Aorta (tissue), 5 donors: Measurements from ENCODE around the gene CRYBG3. TPM values are rescaled to one million over a fixed set of nuclear protein-coding genes. Genes with fewer than 3 reads are reported as not detected.
"Not testable (repeated sequence)": the region's sequence is repeated elsewhere in the genome, so short reads cannot be mapped to it uniquely, and the experiment has no call there.

Experiments used
- ATAC-seq: fragments of 200-7000 bp; cut with Tn5 transposase; one replicate; pipeline ENCODE4 v1.9.1; 2022; ENCODE audit warnings: moderate library complexity; ENCODE audit not compliant: low FRiP score
- DNase-seq, 2 donors: peaks; one replicate each; pipeline ENCODE4 v3.0.0-alpha.2; 2020
- H3K27ac ChIP-seq, 2 donors: one replicate each; pipeline ENCODE4 v1.5.1; 2013; ENCODE audit warnings: low read length in 2 of 2, mild to moderate bottlenecking in 2 of 2, moderate library complexity in 2 of 2, control low read depth in 1 of 2, inconsistent platforms in 1 of 2, low read depth in 1 of 2
- H3K27me3 ChIP-seq, 2 donors: one replicate each; pipeline ENCODE4 v1.6.1; 2013; ENCODE audit warnings: control low read depth in 1 of 2, low read length in 1 of 2, mild to moderate bottlenecking in 1 of 2, moderate library complexity in 1 of 2; ENCODE audit not compliant: insufficient read depth in 2 of 2, control insufficient read depth in 1 of 2
- H3K36me3 ChIP-seq, 2 donors: one replicate each; pipeline ENCODE4 v1.6.1; 2013; ENCODE audit warnings: control low read depth in 1 of 2, low read length in 1 of 2, mild to moderate bottlenecking in 1 of 2; ENCODE audit not compliant: insufficient read depth in 2 of 2, control insufficient read depth in 1 of 2
- H3K4me1 ChIP-seq, 2 donors: one replicate each; pipeline ENCODE4 v1.6.1; 2013; ENCODE audit warnings: low read length in 2 of 2, control low read depth in 1 of 2, mild to moderate bottlenecking in 1 of 2, moderate library complexity in 1 of 2; ENCODE audit not compliant: insufficient read depth in 2 of 2, control insufficient read depth in 1 of 2
- H3K4me3 ChIP-seq, 2 donors: one replicate each; pipeline ENCODE4 v1.5.1; 2013; ENCODE audit warnings: low read length in 2 of 2, control low read depth in 1 of 2, mild to moderate bottlenecking in 1 of 2
- H3K9me3 ChIP-seq: one replicate; pipeline ENCODE4 v1.6.1; 2013; ENCODE audit warnings: mild to moderate bottlenecking, low read length; ENCODE audit not compliant: control insufficient read depth
- WGBS, 2 donors: extraction: QIAGEN DNeasy Blood & Tissue Kit; methylation state at CpG; one replicate each; pipeline ENCODE4 v1.1.7; 2013; 5-methylcytosine and 5-hydroxymethylcytosine counted together
- intact Hi-C, 2 donors: fragments of 100-400 bp; cut with DNase I; formaldehyde crosslinking; loops; one replicate each; pipeline versions ENCODE4 v1.14.2 to v1.15.0; 2022
- polyA plus RNA-seq, 2 donors: library from polyadenylated mRNA; stranded (reverse); fragments of 200-250 nt; gene quantifications; one replicate each; pipeline ENCODE4 v1.2.3, GENCODE V29; 2013
- total RNA-seq, 2 donors: library from RNA; stranded (reverse); fragmentation: NEBNext Ultra II Directional; extraction: Animal tissue kit (Norgen Biotek cat#: 25700); gene quantifications; one replicate each; pipeline ENCODE4 v1.2.1, GENCODE V29; 2021
- donor health status: healthy with polysubstance abuse.
- donor health status: Bipolar disorder and iron deficiency.
- donor health status: DM: no; HTN: no; CAD: no.
- donor health status: DM: no; HTN: no; CAD: no.
- donor health status: DM: yes; HTN: yes; CAD: no.

CRYBG3 gene
- total and polyA plus RNA-seq, 4 donors = 1.5 to 39.1 (median 13.5) TPM

DNA sequence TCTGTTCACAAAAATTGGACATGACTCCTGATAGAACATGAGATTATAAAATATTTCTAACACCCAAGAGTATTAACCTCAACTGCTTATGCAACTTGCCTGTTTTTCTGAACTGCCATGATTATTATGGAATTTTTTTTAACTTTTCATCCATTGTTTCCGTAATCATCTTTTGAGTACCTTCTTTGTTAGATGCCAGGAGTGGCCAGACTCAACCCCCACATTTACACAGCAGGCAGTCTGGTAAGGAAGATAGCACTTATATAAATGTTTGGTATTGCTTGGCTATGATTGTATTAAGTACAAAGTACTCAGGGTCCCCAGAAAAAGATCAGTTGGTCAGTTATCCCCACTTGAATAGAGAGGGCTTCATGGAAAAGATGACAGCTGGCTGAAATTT, 74.3 kb downstream of the CRYBG3 start:
- intact Hi-C loops = no loop called here
- Histone ChIP-seq H3K4me3 (no peak overlapping the region), H3K27me3 (no peaks in the 10 kb centered on the region), H3K36me3 (peaks cover 3 to 8% of the 10 kb centered on the region in 2 donors), H3K4me1 (no peaks in the 10 kb centered on the region), H3K27ac (no peak overlapping the region), H3K9me3 (no peaks in the 10 kb centered on the region)
- DNase-seq (no peak), ATAC-seq (no peak)
- WGBS, 2 donors = 90 to 94% methylated on average over 1 of the region's 1 CpG

DNA sequence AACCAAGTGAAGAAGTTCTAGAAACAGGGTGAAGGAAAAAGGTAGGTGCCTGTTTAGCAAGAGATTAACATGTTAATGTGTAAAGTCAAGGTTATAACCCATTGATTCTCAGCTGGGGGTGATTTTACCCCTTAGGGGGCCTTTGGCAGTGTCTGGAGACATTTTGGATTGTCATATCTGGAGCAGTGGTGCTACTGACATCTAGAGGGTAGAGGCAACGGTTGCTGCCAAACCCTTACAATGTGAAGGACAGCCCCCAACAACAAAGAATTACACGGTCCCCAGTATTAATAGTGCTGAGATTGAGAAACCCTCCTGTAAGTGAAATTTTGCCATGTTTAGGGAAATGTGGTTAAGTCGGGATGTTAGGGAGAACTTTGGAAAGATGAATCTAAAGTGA, 74.7 kb downstream of the CRYBG3 start:
- intact Hi-C loops = no loop called here
- ATAC-seq = no peak
- 88 to 91% methylated on average over 3 of the region's 3 CpGs for WGBS, 2 donors

DNA sequence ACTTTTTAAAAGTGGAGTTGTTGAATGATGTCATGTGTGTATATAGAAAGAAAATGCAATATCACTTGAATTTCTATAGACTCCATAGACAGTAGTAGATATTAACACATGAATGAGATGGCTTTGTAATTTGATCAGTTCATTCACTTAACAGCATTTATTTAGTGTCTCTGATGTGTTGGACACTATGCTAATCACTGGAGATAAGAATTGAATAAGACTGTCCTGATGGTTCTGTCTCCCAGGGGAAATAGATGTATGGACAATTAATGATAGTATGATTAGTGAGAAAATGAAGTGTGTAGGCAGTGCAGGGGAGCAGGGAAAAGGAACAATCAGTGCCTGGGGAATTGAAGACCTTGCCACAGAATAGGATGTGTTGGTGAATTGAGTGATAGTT, 77.5 kb downstream of the CRYBG3 start:
- no peak overlapping the region for H3K27ac ChIP-seq

More for the DNA sequence above, 74.7 kb downstream of the CRYBG3 start:
- H3K27me3 ChIP-seq = no peaks in the 10 kb centered on the region
- peaks cover 3 to 8% of the 10 kb centered on the region in 2 donors for H3K36me3 ChIP-seq
- no peaks in the 10 kb centered on the region for H3K9me3 ChIP-seq
- H3K27ac ChIP-seq = no peak overlapping the region
- H3K4me3 ChIP-seq = no peak overlapping the region
- DNase-seq = no peak
- no peaks in the 10 kb centered on the region for H3K4me1 ChIP-seq

DNA sequence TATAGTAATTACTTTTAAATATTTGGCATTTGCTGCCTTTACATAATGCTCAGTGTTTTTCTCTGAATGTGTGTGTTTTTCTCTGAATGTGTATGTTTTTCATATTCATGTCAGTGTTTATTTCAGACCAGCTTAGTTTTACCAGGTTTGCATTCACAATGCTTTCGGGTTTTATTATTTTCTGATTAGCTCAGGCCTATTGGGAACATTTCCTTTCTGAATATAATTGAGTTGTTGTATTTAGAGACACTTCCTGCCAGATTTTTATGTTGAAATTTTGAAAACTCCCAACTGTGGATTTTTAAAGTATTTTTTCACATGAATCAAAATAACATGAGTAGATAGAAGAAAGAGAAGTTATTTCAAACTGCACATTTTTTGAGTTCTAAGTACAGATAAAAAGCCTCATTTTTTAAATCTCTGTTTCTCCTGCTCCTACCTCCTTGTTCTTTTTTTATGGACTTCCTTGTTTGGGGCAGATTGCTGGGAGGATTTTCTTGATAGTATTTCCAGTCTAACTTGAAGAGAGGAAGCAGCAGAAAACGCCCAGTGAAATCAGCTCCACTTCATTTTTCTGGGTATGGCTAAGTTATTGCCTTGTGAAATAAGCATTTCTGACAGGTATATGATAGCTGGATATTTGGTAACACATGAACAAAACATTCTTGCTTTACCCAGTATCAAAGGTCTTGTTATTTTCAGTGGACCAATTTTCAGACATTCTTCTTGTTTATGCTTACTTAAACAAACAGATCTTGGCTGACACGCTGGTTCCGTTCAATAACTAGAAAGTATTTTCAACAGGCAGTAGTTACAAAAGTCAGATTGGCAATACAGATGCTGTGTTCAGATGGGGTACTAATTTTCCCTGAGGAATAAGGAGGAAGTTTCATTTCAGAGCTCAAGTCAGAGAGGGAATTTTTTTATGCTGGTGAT, 79.8 kb downstream of the CRYBG3 start:
- H3K4me3 ChIP-seq = no peak overlapping the region

More for the DNA sequence above, 77.5 kb downstream of the CRYBG3 start:
- Histone ChIP-seq H3K4me3 (no peak overlapping the region), H3K4me1 (no peaks in the 10 kb centered on the region), H3K9me3 (no peaks in the 10 kb centered on the region), H3K27me3 (no peaks in the 10 kb centered on the region), H3K36me3 (peaks cover 2 to 8% of the 10 kb centered on the region in 2 donors)
- no peak for DNase-seq
- ATAC-seq = no peak
- intact Hi-C loops = no loop called here

DNA sequence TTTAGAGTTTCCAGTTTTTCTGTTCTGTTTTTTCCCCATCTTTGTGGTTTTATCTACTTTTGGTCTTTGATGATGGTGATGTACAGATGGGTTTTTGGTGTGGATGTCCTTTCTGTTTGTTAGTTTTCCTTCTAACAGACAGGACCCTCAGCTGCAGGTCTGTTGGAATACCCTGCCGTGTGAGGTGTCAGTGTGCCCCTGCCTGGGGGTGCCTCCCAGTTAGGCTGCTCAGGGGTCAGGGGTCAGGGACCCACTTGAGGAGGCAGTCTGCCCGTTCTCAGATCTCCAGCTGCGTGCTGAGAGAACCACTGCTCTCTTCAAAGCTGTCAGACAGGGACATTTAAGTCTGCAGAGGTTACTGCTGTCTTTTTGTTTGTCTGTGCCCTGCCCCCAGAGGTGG, 88.0 kb downstream of the CRYBG3 start:
- H3K36me3 ChIP-seq, H3K4me3 ChIP-seq, intact Hi-C loops, ATAC-seq, H3K4me1 ChIP-seq, H3K27ac ChIP-seq, H3K27me3 ChIP-seq, H3K9me3 ChIP-seq, DNase-seq: not testable (repeated sequence)
- 57% methylated on average over 1 to 3 of the region's 3 CpGs for WGBS, 2 donors

More for the DNA sequence above, 79.8 kb downstream of the CRYBG3 start:
- intact Hi-C loops = no loop called here
- Histone ChIP-seq H3K4me1 (no peaks in the 10 kb centered on the region), H3K27me3 (no peaks in the 10 kb centered on the region), H3K27ac (no peak overlapping the region), H3K36me3 (peaks cover 2 to 6% of the 10 kb centered on the region in 2 donors), H3K9me3 (no peaks in the 10 kb centered on the region)
- DNase-seq = no peak
- WGBS, 2 donors = 56 to 62% methylated on average over 4 of the region's 4 CpGs
- no peak for ATAC-seq

DNA sequence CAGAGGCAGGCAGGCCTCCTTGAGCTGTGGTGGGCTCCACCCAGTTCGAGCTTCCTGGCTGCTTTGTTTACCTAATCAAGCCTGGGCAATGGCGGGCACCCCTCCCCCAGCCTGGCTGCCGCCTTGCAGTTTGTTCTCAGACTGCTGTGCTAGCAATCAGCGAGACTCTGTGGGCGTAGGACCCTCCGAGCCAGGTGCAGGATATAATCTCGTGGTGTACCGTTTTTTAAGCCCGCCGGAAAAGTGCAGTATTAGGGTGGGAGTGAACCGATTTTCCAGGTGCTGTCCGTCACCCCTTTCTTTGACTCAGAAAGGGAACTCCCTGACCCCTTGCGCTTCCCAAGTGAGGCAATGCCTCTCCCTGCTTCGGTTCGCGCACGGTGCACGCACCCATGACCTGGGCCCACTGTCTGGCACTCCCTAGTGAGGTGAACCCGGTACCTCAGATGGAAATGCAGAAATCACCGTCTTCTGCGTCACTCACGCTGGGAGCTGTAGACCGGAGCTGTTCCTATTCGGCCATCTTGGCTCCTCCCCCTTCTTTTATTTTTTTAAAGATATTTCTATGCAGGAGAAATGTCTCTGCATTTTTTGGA, 88.5 kb downstream of the CRYBG3 start:
- H3K36me3 ChIP-seq, H3K27me3 ChIP-seq, intact Hi-C loops, DNase-seq, ATAC-seq, H3K4me1 ChIP-seq, H3K9me3 ChIP-seq, H3K4me3 ChIP-seq, H3K27ac ChIP-seq: not testable (repeated sequence)
- 81 to 85% methylated on average over 23 to 24 of the region's 24 CpGs for WGBS, 2 donors

DNA sequence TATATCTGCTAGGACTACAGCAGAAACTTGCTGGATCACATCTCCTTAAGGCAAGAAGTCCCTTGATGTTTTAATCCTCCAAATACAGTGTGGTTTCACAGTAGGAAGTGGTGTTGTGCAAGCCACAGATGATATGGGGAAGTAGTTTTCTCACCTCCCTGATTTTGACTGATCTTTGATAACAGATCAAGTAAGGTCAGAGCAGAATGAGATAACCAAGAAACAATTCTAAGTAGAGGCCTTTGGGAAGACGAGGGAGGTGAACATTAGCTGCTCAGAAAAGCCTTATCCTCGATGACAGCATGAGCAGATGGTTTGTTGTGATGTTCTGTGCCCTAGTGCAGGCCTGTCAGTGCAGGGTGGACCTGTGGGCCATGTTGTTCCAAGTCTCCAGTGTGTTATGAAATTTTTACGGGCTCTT, 89.1 kb downstream of the CRYBG3 start:
- intact Hi-C loops = no loop called here
- Histone ChIP-seq H3K9me3 (no peaks in the 10 kb centered on the region), H3K4me1 (no peaks in the 10 kb centered on the region), H3K4me3 (no peak overlapping the region), H3K36me3 (peaks cover 0 to 4% of the 10 kb centered on the region in 2 donors), H3K27ac (no peak overlapping the region), H3K27me3 (no peaks in the 10 kb centered on the region)
- DNase-seq (no peak), ATAC-seq (no peak)
- WGBS, 2 donors = 77 to 82% methylated on average over 3 of the region's 3 CpGs

DNA sequence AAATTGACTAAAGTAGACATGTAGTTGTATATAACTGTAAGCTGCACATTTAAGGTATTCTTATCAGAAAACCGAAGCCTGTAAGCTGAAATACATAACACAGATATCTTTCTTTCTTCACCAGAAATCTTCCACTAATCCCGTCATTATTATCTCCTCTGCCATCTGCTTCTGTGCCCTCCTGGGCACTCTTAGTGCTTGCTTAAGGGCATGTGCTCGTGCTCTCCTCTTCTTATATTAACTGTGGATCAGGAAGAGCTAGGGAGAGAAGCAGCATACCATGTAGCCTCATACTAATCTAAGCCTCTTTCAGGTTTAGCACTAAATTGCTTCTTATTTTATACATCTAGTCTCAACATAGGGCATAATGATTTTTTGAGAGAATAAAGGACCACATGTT, 89.6 kb downstream of the CRYBG3 start:
- peaks cover 4% of the 10 kb centered on the region in 2 donors for H3K36me3 ChIP-seq
- ATAC-seq = no peak
- no peaks in the 10 kb centered on the region for H3K4me1 ChIP-seq
- intact Hi-C loops = no loop called here
- no peak overlapping the region for H3K4me3 ChIP-seq
- H3K27ac ChIP-seq = no peak overlapping the region
- no peaks in the 10 kb centered on the region for H3K9me3 ChIP-seq
- no peaks in the 10 kb centered on the region for H3K27me3 ChIP-seq
- DNase-seq = no peak
- WGBS, 2 donors = 81% methylated on average over 3 of the region's 3 CpGs

DNA sequence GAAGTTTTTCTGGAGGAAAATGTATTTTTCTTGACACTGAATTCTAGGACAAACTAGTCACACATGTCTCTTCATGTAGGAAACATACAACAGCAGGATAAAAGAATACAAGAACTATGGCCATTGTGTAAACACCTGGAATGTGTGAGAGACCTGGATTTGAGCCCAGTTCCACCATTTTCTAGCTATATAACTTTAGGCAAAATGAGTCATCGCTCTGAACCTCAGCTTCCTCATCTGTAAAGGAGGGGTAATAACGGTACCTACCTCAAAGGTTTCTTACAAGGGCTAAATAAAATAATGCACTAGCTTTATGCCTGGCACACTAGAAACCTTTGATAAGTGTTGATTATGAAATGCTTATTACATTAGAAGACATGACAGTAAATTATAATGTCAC, 92.6 kb downstream of the CRYBG3 start:
- no peak for ATAC-seq
- Histone ChIP-seq H3K27ac (no peak overlapping the region), H3K36me3 (peaks cover 4 to 5% of the 10 kb centered on the region in 2 donors), H3K9me3 (no peaks in the 10 kb centered on the region), H3K4me3 (no peak overlapping the region), H3K27me3 (no peaks in the 10 kb centered on the region), H3K4me1 (no peaks in the 10 kb centered on the region)
- no peak for DNase-seq
- intact Hi-C loops = no loop called here
- WGBS, 2 donors = 91 to 92% methylated on average over 2 of the region's 2 CpGs
